HG02642 (cell line): ENCODE data around the gene GRIFIN.
A peak's percentile ranks its signal among the peaks of the same experiment; 100 is the strongest.

ENCODE experiments used
- ATAC-seq: cut with Tn5 transposase; IDR thresholded peaks from one replicate; pipeline ENCODE4 v1.9.1; 2021; ENCODE audit warnings: mild to moderate bottlenecking; ENCODE audit not compliant: unreplicated experiment, poor library complexity

The GRIFIN gene

DNA sequence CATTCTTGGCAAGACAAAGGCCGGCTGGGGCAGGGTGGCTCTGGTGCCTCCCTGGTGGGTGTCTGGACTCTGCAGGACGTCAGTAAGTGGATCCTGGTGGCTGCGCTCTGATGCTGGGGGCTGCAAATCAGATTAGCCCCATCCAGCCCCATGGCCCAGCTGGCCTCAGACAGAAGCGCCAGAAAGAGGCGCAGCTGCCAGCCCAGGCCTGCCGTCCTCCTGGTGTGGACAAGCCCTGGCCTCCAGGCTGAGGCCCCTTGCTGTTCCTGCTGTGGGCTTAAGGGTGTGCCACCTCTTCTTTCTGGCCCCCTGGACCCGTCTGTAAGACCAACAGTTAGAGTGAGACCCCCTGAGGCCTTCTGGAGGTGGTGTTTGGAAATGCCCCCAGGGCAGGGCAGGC, 37.5 kb upstream of the GRIFIN start:
- ATAC-seq, result no peak

DNA sequence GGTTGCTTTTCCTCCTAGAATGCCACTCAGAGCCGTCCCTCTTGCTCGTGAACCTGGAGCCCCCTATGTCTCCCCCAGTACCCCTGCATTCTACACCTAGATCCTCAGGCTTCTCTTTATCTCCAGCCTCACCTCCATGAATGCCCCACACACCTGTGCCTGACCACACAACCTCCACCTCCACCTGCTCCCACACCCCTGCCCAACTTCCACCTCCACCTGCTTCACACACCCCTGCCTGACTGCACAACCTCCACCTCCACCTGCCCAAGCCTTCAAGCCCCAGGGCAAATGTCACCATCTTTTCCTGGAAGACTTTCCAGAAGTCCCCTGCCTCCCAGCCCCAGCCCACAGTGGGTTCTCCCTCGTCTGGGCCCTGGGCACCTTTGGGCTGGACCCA, 36.5 kb upstream of the GRIFIN start:
- no peak for ATAC-seq

DNA sequence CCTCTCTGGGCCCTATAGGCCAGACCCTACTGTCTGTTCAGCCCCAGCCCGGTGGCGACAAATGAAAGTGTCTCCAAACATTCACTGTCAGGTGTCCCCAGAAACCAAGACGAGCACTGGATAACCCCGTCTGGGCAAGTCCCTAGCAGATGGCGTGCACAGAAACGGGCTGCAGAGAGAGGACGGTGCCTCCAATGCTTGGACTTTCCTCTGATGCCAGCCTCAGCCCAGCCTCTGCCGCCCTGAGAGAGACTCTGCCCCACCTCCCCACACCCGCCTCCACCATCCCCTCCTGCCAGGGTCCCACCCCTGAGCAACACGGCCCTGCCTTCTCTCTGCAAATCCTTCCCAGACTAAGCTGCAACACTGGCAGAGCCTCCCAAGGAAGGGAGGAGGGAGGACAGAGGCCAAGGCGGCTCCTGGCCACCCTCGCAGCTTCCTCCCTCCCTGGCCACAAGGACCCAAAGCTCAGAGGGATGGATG, 36.0 kb upstream of the GRIFIN start:
- no peak for ATAC-seq

DNA sequence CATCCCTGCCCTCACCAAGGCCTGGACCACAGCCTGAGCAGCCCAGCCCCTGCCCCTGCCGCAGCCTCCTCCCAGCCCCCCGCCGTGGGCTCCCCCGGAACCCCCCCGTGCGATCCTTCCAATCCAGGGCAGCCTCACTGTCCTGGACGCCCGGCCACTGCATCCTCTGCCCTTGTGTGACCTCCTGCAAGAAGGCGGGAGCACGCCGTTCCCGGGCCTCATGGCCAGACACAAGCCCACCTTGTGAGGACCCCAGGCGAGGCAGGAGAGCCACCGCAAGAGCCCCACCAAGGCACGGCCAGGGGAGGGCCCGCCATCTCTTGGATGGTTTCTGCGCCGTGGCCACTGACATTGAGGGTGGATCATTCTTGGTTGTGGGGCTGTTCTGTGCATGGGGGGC, 35.6 kb upstream of the GRIFIN start:
- no peak for ATAC-seq

DNA sequence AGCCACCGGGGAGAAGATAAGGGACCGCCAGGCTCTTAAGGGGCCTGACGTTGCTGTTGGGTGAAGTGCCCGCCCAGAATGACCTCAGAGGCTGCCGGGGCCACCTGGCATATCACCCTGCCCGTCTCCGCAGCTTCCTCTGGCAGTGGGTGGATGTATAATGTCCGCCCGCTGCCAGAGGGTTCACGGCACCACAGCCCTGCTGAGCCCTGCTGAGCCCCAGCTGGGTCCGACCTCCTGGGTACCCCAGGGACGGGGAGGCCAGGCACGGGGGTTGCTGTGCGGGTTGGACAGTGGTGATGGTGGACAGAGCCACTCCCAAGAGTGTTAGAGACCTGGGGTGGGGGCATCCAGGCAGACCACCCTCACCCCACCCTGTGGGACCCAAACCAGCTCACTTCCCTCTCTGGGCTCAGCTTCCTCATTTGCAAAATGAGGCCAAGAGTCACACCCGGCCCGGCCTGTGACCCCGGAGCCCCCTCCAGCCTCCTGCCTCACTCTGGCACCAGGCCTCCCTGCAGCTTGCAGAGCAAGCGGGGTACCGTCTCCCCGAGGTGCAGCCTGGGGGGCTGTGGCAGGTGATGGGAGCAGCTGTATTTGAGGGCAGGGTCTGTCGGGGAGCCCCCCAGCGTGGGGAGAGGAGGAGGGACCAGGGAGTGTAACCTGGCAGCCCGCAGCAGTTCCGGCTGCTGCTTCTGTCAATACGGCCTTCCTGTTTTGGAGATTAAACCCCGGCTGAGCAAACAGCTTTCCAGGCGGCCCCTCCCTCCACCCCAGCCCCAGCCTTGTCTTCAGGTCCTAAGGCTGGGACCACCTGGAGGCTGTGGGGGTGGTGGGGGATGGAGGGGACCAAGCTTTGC, 34.9 kb upstream of the GRIFIN start:
- ATAC-seq, result no peak

DNA sequence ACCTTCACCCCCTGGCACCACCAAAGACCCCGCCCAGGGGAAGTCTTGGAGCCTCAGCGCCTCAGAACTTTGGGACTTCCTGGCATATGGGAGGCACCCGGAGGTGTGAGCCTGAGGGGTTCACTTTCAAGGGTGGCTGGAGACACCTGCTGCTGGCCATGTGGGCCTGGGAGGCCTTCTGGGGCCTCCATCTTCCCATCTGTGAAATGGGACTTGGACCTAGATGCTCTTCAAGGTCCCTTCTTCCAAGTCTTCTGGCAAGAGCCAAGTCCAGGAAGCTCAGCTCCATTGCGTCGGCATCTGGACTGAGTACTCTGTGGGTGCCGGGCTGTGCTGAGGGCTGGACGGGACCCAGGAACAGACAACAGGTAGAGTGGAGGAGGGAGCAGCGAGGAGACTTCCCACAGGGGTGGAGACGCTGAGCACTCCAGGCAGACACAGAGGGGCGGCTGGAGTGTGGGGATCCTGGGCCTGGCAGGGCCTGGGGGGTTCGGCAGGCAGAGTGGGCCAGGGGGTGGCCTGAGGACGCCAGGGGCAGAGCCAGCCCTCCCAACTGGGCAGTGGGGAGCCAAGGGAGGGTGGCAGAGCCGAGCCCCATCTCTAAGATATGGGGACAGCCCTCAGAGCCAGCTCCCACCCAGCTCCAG, 34.1 kb upstream of the GRIFIN start:
- ATAC-seq, result no peak

DNA sequence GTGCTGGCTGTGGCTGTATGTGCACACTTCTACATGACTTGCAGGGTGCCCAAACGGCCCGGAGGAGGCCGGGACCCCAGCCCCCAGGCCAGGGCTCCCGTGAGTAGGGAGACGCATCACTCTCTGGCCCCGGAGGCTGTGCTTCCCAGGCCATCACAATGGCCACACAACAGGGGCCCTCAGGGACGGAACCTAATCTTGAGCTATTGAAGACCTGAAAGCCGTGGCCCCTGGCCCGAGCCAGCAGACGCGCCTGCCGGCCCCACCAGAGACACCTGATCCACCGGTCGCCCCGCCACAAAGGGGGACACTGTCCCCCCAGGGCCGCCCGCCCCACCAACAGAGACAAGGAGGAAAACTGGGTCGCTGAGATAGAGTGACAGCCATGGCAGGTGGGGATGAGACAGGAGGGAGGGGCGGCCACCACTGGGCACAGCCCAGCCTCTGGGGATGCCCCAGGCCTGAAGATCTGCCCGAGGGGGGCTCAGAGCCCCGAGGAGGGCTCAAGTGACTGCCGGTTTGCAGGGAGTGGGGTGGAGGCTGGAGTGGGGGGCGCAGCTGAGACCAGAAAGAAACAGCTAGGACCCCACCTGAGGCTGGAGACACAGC, 33.2 kb upstream of the GRIFIN start:
- ATAC-seq, result no peak

DNA sequence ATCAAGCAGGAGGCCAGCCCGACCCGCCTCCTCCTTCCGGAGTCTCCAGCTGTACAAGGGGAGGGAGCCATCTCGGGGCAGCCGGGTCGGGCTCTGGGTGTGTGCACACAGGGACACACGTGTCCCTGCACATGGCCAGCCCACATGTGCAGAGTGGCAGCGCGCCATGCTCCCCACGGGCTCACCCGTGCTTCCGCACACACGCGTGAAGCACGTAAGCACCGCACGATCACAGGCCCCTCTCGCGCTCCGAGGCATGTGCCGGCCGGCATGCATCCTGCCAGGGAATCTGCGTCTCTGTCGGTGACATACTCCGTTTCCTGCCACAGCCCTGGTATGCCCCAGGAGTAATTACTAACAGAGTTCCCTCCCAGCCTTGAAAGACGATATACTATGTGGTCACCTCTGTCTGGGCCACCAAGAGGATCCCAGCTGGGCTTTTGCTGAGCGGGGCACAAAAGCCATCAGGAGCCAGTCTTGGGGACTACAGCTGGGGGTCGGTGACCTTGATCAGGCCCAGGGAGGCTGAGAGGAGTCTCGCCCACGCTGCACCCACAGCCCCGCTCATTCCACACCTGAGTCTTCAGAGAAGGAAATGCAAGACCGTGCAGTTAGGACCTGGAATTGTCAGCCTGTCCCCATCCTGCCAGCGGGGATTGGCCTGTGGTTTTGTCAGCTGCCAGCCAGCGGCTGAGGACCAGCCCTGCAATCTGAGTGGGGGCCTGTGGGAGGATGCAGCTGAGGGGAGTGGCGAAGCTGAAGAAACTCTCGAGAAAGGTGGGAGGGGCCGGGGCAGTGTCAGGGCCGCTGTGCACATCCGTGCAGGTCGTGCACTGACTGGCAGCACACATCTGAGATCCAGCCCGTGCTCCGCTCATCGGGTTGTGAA, 32.4 kb upstream of the GRIFIN start:
- peak; percentile 46 for ATAC-seq

DNA sequence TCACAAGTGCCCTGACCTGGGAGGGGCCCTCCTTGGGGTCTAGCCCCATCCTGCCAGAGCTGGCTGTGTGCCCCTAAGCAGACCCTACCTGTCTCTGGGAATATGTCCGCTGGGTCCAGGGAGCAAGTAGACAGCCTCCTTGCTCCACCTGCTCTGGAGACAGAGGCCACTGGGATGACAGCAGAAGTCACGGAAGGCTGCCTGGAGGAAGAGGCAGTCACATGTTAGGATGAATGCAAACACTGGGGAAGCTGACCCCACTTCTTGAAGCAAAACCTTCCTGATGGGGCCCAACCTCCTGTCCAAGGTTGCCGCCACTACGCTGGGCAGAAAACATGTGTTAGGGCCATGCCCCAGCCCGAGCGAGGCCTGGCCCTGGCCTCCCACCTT, 31.7 kb upstream of the GRIFIN start:
- no peak for ATAC-seq

DNA sequence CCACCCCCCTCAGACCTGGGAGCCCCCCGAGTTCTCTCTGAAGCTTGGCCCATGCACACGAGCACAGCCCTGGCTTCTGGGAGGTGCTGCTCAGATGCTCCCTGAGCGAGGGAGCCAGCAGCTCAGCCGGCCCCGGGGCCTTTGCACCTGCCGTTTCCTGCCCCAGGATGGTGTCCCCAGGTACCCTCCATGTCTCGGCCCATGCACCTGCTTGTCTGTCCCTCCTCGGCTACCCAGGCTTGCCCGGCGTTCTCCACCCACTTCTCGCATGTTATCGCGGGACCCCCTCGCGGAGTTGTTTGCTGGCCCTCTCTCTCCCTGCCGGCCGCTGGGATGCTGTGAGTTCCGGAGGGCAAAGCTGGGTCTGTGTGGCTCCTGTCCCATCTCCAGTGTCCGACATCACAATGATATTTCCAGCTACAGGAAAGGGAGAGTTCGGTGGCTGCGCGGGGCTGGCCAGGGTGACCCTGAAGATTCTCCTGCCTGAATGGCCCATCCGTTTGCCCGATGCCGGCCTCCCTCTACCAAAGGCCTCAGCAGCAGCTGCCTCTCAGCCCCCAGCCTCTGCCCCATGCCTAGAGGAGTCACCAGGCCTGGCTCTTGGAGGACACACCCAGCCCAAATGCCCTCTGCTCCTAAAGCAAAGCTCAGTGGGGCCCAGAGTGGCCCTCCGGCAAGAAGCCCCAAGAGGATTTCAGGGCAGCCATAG, 31.2 kb upstream of the GRIFIN start:
- ATAC-seq, result no peak

DNA sequence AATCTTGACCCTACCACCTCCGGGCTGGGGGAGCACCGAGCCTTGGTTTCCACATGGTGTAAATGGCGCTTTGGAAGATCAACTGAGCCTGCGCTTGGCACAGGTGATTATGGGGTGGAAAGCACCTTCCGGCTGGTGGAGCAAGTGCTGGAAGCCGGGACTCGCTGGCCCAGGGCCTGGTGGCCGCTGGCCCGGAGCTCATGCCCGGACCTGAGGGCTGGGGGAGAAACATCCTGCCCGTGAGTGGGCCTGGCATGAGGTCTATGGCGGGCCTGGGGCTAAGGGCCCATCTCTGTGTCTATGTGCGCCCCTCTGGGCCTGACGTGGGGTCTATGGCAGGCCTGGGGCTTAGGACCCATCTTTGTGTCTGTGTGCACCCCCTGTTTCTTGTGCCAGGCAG, 29.2 kb upstream of the GRIFIN start:
- ATAC-seq, result no peak

DNA sequence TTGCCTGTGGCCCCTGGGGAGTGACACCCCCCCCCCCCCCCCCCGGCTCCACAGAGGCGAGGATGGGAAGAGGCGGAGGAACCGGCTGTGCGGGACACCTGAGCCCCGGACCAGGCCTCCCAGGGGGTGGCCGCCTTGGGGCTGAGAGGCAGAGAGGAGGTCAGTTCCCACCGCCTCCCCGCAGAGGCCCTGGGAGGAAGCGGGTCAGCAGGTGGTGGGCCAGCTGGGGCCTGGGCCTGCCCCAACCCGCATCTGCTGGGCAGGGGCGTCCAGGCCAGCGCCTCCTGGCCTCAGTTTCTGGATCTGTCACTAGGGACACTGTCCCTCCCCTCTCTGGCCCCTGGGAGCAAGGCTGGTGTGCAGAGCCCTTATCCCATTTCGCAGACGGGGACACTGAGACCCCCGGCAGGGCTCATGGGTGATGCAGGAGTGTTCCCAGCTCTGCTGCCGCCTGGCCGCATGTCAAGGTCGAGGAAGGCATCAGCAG, 28.7 kb upstream of the GRIFIN start:
- no peak for ATAC-seq

DNA sequence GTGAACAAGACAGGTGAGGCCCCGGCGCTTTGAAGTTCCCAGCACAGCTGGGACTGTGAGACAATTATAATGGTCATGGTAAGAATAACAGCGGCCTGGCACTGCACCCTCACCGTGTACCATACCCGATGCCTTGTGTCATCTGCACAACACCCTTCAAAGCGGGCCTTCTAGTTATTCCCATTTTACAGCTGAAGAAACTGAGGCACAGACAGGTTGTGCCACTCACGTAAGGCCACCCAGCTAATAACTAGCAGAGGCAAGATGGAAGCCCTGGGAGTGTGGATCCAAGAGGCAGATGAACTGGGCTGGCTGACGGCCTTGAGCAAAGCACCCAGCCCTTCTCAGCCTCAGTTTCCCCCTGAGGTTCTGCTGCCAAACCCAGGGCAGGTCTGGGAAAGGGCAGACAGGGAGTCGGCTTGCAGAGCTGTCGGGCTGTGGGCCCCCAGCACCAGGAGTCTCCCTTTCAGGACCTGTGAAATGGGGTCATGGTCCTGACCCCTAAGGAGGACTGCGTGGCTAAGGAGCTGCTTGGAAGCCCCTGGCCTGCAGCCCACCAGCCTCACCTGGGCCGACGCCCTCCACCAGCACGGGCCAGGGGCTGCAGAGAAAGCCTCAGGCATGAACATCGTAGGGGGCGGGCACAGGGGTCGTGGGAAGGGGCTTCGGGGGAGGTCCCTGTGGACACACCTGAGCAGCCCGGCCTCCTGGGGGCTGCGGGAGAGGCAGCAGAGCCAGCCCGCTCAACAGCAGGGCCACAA, 28.1 kb upstream of the GRIFIN start:
- ATAC-seq, result no peak

DNA sequence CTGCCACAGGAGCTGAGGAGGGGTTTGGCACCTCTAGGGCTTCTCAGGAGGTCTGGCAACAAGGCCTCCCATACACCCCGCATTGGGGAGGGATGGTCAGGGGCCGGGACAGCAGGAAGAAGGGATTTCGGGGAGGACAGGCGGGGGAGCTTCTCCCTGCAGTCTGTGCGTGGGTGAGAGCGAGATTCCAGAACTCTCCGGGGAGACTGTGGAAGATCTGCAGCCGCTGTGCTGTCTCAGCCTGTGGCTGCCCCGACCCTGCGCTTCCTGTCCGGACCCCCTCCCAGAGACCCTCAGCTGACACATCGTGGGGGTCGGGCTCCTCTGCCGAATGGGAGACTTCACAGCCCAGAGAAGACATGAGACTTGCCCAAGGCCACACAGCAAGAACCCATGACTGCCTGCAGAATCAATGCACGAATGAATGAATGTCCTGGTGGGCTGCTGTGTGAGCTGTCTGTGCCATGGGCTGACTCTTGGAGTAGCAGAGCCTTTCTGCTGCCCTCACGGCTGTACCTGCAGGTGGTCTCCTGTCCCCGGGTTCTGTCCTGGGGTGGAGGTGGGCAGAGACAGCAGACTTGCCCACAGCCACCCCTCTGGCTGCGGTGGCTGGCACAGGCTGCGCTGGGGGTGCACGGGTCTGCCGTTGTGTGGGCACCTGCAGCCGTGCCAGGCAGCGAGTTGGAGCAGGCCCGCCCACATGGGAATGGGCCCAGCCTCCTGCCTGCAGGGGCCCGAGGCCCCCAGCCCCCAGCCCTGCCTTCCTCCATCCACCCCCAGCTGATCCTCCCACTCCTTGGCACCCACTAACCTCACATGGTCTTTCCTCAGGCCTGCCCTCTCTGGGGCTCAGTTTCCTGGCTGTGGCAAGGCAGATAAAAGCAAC, 27.1 kb upstream of the GRIFIN start:
- ATAC-seq, result no peak

DNA sequence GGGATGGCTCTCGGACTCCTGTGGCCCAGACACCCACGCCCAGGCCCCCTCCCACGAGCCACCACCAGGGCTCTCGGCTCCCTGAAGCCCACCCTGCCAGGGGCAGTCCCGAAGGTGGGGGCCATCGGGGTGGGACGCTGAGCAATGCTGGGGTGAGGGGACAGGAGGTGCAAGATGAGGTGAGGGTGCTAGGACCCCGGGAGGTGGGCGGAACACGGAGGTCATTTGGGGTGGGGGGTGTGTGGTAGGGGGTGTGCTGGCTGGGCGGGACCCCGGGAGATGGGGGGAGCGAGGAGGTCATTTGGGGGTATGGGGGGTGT, 26.4 kb upstream of the GRIFIN start:
- ATAC-seq, result no peak

DNA sequence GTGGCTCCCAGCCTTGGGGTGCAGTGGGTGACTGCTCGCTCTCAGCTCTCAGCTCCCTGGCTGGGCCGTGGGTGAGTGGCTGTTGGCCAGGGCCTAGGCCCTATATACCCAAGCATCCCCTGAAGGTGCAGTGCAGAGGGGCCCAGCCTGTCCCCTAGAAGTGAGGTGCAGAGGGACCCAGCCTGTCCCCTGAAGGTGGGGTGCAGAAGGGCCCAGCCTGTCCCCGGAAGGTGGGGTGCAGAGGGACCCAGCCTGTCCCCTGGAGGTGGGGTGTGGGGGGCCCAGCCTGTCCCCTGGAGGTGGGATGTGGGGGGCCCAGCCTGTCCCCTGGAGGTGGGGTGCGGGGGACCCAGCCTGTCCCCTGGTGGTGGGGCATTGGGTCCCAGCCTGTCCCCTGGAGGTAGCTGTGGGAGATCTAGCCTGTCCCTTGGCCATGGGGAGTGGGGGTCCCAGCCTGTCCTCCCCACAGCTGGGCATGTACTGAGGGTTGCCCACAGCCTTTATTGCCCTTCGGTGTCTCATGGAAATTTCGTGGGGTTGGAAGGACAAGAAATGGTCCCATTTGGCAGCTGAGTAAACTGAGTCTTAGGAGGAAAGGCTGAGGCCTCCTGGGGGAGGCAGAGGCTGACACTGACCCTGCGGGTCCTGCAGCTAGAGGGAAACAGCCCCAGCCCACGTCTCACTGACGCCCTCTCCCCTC, 25.9 kb upstream of the GRIFIN start:
- no peak for ATAC-seq

DNA sequence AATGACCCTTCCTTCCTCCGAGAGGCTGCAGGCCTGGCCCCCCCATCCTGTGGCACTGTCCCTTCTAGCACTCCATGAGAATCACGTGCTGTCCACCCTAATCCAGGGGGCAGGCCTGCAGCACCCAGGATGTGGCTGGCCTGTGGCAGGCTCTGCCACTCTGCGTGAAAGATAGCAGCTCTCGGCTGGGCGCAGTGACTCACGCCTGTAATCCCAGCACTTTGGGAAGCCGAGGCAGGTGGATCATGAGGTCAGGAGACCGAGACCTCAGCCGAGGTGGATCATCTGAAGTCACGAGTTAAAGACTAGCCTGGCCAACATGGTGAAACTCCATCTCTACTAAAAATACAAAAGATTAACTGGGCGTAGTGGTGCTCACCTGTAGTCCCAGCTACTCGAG, 24.5 kb upstream of the GRIFIN start:
- ATAC-seq, result no peak
